Suprapubic skin (tissue), 4 donors: Measurements from ENCODE around the gene UXS1. TPM values are rescaled to one million over a fixed set of nuclear protein-coding genes. Genes with fewer than 3 reads are reported as not detected.

ENCODE experiments used
- DNase-seq, 2 donors: peaks; one replicate each; pipeline ENCODE4 v3.0.0-alpha.2; 2019; ENCODE audit warnings: low spot score in 2 of 2
- H3K27ac ChIP-seq: fragments of 200-600 bp; sonication (generic); one replicate; pipeline ENCODE4 v1.5.1; 2019
- H3K27me3 ChIP-seq: fragments of 200-600 bp; sonication (generic); one replicate; pipeline ENCODE4 v1.5.1; 2019
- H3K36me3 ChIP-seq: fragments of 200-600 bp; sonication (generic); one replicate; pipeline ENCODE4 v1.5.1; 2019
- H3K4me1 ChIP-seq: fragments of 200-600 bp; sonication (generic); one replicate; pipeline ENCODE4 v1.5.1; 2019
- H3K4me3 ChIP-seq: fragments of 200-600 bp; sonication (generic); one replicate; pipeline ENCODE4 v1.5.1; 2019; ENCODE audit warnings: mild to moderate bottlenecking
- H3K9me3 ChIP-seq: fragments of 200-600 bp; sonication (generic); one replicate; pipeline ENCODE4 v1.5.1; 2019
- CTCF ChIP-seq, 2 donors: fragments of 200-600 bp in 1 of 2; fragments of 450-650 bp in 1 of 2; sonication (generic) in 1 of 2; IDR thresholded peaks; one replicate each; pipeline ENCODE4 v1.5.1; 2016 to 2019; ENCODE audit warnings: antibody characterized with exemption in 2 of 2, mild to moderate bottlenecking in 1 of 2, moderate library complexity in 1 of 2
- EP300 ChIP-seq: sonication (generic); formaldehyde crosslinking; IDR thresholded peaks from one replicate; pipeline ENCODE4 v1.6.1; 2017; ENCODE audit warnings: antibody characterized with exemption
- POLR2A ChIP-seq, 2 donors: fragments of 450-650 bp; IDR thresholded peaks; one replicate each; pipeline ENCODE4 v1.6.1; 2017; ENCODE audit warnings: antibody characterized with exemption in 2 of 2, mild to moderate bottlenecking in 2 of 2, moderate library complexity in 2 of 2
- POLR2AphosphoS5 ChIP-seq, 3 donors: sonication (generic); formaldehyde crosslinking; IDR thresholded peaks; one replicate each; pipeline ENCODE4 v1.6.1; 2017; ENCODE audit warnings: antibody characterized with exemption in 3 of 3
- WGBS: methylation state at CpG from one replicate; pipeline ENCODE4 v1.1.5; 2018; 5-methylcytosine and 5-hydroxymethylcytosine counted together
- total RNA-seq, 4 donors: library from RNA; depleted of rRNA; stranded (reverse); fragments of >200 nt; gene quantifications; one replicate each; pipeline ENCODE4 v1.1.0, GENCODE V29; 2016

The UXS1 gene
- total RNA-seq, 4 donors from 2014 or later, result 24.6 to 73.3 (median 58.7) TPM

GRCh38 chr2:106187273-106187891, 6.7 kb downstream of the UXS1 start:
- peaks cover 24% of the 10 kb centered on the region for H3K4me1 ChIP-seq
- H3K4me3 ChIP-seq, result no peak overlapping the region
- H3K27me3 ChIP-seq, result no peaks in the 10 kb centered on the region
- WGBS, result 89% methylated on average over 14 of the region's 14 CpGs
- TF ChIP-seq CTCF (IDR thresholded peaks at IDR 0.05) (no peak), EP300 (no peak)
- H3K9me3 ChIP-seq, result no peaks in the 10 kb centered on the region
- no peaks in the 10 kb centered on the region for H3K36me3 ChIP-seq
- DNase-seq, result no peak
- no peak overlapping the region for H3K27ac ChIP-seq

DNA sequence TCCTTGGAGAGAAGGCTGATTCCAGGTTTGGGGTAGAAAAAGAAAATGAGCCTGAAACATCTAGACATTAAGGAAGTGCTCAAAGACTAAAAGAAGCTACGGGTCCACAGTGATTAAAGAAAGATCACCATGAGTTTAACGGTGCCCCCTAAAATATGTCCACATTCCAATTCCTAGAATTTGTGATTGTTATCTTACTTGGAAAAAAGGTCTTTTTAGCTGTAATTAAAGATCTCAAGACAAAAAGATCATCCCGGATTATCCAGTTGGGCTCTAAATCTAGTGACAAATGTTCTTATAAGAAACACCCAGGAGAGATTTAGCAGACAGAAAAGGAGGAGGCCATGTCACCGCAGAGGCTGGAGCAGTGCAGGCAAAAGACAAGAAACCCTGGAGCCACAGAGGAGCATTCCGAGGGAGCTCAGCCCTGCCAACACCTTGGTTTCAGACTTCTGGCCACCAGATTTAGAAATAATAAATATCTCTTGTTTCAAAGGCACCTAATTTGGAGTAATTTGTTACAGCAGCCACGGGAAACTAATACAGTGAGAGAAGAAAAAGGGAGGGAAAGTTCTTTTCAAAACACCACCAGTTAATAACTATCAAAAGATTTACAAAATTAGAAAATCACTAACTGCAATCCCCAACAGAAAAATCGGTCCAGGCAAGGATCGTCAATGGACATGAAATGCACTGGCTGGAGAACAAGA, 8.5 kb downstream of the UXS1 start:
- Histone ChIP-seq H3K27me3 (no peaks in the 10 kb centered on the region), H3K36me3 (no peaks in the 10 kb centered on the region), H3K4me1 (peaks cover 19% of the 10 kb centered on the region), H3K4me3 (no peak overlapping the region), H3K27ac (no peak overlapping the region), H3K9me3 (no peaks in the 10 kb centered on the region)
- DNase-seq, result no peak
- TF ChIP-seq POLR2A (IDR thresholded peaks at IDR 0.05), result no peak
- no peak for TF ChIP-seq POLR2AphosphoS5 (IDR thresholded peaks at IDR 0.05)
- no peak for TF ChIP-seq EP300
- no peak for TF ChIP-seq CTCF (IDR thresholded peaks at IDR 0.05)
- 77% methylated on average over 8 of the region's 8 CpGs for WGBS

DNA sequence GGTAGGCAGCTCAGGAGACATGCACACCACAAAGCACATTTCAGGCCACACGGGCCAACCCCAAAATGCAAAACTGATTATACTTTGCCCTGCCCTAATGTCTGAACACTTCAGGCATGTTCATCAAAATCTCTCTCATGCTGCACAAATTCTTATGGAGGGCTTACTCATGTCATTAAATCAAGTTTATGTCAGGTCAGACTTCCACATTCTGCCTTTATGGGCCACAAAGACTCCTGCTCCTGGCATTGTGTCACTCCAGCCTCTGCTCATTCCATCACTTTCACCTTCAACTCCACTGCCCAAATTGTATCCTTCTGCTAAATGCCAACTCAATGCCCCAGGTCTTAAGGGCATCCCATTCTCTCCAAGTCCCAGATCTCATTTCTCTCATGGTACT, 9.2 kb downstream of the UXS1 start:
- Histone ChIP-seq H3K9me3 (no peaks in the 10 kb centered on the region), H3K27ac (no peak overlapping the region), H3K36me3 (no peaks in the 10 kb centered on the region), H3K27me3 (no peaks in the 10 kb centered on the region), H3K4me3 (no peak overlapping the region), H3K4me1 (peaks cover 15% of the 10 kb centered on the region)
- 100% methylated on average over 1 of the region's 1 CpG for WGBS
- no peak for TF ChIP-seq EP300
- TF ChIP-seq CTCF (IDR thresholded peaks at IDR 0.05), result no peak
- no peak for TF ChIP-seq POLR2A (IDR thresholded peaks at IDR 0.05)
- TF ChIP-seq POLR2AphosphoS5 (IDR thresholded peaks at IDR 0.05), result no peak
- no peak for DNase-seq

GRCh38 chr2:106184394-106184793, 9.7 kb downstream of the UXS1 start:
- Histone ChIP-seq H3K4me1 (peaks cover 12% of the 10 kb centered on the region), H3K27ac (no peak overlapping the region), H3K4me3 (no peak overlapping the region), H3K27me3 (no peaks in the 10 kb centered on the region), H3K9me3 (no peaks in the 10 kb centered on the region), H3K36me3 (no peaks in the 10 kb centered on the region)
- WGBS, result 78% methylated on average over 2 of the region's 2 CpGs
- DNase-seq, result no peak
- TF ChIP-seq POLR2A (IDR thresholded peaks at IDR 0.05), result no peak
- TF ChIP-seq POLR2AphosphoS5 (IDR thresholded peaks at IDR 0.05), result no peak
- no peak for TF ChIP-seq CTCF (IDR thresholded peaks at IDR 0.05)
- TF ChIP-seq EP300, result no peak

- H3K27ac ChIP-seq, result no peak overlapping the region
- TF ChIP-seq POLR2AphosphoS5 (IDR thresholded peaks at IDR 0.05) (no peak), POLR2A (IDR thresholded peaks at IDR 0.05) (no peak), EP300 (no peak), CTCF (IDR thresholded peaks at IDR 0.05) (no peak)
- no peak overlapping the region for H3K4me3 ChIP-seq
- no peak for DNase-seq
- no peaks in the 10 kb centered on the region for H3K27me3 ChIP-seq
- no peaks in the 10 kb centered on the region for H3K9me3 ChIP-seq
- 47% methylated on average over 3 of the region's 3 CpGs for WGBS
- peaks cover 9% of the 10 kb centered on the region for H3K4me1 ChIP-seq
- H3K36me3 ChIP-seq, result no peaks in the 10 kb centered on the region
These were observed 10.9 kb downstream of the UXS1 start for GRCh38 chr2:106183101-106183696.
